ENCODE results near the gene EFCAB8.
"Not testable (repeated sequence)": the region's sequence is repeated elsewhere in the genome, so short reads cannot be mapped to it uniquely, and the experiment has no call there.

Gene EFCAB8

GRCh38 chr20:32957459-32957858 lies 98.7 kb downstream of the EFCAB8 start:
- no peak for DNase-seq

DNA sequence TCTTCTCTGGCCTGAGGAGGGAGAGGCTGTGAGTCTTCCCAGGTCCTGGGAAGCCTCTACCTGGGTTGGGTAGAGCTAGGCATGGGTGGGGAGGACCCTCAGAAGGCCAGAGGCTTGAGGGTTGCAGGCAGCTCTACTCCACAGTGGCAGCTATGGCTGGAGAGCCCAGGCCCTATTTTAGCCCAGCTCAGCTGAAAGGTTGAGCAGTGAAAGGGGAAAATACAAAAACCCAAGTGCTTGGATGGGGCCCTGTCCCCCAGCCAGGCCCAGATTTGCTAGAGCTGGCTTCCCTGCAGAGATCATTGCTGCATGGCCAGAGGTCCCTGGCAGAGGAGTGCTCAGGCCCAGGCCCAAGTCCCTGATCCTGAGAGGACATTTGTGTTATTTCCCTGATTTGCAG lies 99.9 kb downstream of the EFCAB8 start:
- no peak for DNase-seq

DNA sequence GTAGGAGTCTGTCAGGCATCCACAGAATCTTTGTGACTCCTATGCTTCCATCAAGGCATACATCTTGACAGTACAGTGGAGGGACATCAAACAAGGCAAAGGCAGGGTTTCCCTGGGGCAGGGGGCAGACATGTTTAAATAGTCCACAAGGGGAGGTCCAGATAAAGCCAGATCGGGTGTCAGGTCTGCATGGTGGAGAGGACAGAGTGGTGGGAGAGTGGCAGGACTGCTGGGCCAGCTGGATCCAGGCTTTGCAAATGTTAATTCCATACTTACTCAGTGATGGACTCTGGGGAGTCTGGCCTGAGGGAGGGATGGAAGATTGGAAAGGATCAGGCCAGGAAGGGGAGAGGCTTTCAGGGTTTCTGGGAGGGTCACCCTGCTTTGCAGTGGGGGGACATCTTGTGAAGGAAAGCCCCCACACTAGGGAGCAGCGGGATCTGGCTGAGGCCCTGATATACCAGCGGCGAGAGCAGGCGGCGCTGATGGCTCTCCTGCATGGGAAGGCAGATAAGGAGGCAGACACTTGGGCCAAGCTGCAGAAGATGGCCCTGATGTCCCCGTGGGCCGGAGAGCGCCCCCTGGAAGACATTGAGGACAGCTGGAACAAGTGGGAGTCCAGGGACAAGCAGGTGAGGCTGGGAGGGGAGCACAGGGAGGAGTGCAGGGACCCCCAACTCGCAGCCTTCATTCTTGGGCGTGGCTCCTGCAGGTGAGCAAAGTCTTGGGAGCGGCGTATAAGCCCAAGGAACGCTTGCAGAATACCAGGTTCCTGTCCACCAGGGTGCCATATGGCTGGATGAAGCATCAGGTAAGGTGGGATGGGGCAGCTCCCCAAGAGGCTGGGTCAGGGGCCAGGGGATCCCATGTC lies 100.9 kb downstream of the EFCAB8 start:
- no peak for DNase-seq

DNA sequence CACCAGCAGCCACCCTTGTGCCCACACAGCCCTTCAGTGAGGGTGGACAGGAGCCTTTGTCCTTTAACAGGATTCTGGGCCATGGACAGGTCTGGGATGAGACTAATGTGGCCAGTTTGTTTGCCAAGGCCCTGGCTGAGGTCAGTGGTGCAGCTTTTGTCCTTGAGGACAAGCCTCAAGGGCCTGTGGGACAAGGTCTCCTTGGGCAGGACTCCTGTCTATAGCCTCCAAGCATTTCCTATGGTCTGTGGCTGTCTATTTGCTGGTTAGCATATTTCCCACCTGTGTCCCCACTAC lies 101.4 kb downstream of the EFCAB8 start:
- DNase-seq, result no peak

- DNase-seq, result no peak
Observed at GRCh38 chr20:32960849-32961731, 102.4 kb downstream of the EFCAB8 start.

GRCh38 chr20:32962053-32962452 lies 103.3 kb downstream of the EFCAB8 start:
- no peak for DNase-seq

DNA sequence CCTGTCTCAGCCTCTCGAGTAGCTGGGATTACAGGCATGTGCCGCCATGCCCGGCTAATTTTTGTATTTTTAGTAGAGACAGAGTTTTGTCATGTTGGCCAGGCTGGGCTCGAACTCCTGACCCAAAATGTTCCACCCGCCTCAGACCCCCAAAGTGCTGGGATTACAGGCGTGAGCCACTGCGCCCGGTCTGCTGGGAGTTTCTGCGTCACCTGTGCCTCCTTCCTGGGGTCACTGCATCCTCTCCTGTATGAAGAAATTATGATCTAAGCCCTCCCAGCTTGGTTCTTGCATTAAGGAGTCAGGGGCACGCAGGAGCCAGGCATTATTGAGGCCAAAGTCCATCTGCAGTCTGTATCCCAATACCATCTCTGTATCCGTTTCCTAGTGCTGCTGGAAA lies 103.9 kb downstream of the EFCAB8 start:
- not testable (repeated sequence) for DNase-seq

DNA sequence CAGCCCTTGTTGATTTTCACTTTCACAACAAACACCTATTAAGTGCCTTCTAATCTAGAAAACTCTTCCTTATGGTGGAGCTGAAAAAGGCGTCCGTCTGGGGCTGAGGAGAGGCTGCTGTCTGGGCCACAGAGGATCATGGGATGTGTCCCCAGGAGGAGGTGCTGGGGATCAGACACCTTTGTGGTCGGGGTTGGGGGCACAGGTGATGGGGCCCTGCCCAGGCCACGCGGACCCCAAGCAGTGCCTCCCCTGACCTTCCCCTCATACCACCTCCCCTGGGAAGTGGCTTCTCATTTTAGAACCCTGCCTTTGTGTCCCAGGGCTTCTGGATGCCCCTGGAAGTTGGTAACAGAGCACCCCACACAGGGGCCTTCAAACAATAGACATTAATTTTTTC lies 104.5 kb downstream of the EFCAB8 start:
- DNase-seq, result no peak

DNA sequence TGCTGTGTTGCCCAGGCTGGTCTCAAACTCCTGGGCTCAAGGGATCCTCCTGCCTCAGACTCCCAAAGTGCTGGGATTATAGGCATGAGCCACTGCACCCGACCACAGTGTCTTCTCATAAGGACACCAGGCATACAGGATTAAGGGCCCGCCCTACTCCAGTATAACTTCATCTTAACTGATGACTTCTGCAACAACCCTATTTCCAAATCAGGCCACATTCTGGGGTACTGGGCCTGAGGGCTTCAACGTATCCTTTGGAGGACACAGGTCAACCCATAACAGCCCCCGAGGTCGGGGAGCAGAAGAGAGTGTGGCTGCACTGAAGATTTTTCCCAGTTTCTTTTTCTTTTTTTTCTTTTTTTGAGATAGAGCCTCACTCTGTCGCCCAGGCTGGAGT lies 105.9 kb downstream of the EFCAB8 start:
- no peak for DNase-seq

- no peak for DNase-seq
Observed at GRCh38 chr20:32965115-32965514, 106.4 kb downstream of the EFCAB8 start.

GRCh38 chr20:32965581-32966373 lies 107.1 kb downstream of the EFCAB8 start:
- DNase-seq, result no peak

GRCh38 chr20:32966382-32966781 lies 107.7 kb downstream of the EFCAB8 start:
- no peak for DNase-seq

- DNase-seq, result no peak
Observed at GRCh38 chr20:32966881-32967781, 108.4 kb downstream of the EFCAB8 start.

DNA sequence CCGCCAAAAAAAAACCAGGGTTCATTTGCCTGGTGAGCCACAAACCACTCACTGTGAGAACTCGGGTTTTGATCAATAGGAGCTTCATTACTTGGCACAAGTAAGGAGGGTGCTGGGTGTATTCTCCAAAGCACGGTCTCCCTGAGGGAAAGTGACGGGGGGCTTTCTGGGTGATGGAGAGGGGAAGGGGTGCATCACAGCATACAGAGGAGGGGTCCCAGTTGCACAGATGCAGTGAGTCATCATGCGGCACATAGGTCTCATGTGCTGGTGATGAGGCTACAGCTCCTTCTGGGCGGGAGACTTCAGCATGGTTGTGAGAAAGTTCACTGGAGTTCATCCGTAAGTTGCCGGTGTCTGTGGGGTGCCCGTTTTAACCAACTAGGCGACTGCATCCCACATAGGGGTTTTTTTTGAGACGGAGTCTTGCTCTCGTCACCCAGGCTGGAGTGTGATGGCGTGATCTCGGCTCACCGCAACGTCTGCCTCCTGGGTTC lies 109.3 kb downstream of the EFCAB8 start:
- DNase-seq, result no peak

DNA sequence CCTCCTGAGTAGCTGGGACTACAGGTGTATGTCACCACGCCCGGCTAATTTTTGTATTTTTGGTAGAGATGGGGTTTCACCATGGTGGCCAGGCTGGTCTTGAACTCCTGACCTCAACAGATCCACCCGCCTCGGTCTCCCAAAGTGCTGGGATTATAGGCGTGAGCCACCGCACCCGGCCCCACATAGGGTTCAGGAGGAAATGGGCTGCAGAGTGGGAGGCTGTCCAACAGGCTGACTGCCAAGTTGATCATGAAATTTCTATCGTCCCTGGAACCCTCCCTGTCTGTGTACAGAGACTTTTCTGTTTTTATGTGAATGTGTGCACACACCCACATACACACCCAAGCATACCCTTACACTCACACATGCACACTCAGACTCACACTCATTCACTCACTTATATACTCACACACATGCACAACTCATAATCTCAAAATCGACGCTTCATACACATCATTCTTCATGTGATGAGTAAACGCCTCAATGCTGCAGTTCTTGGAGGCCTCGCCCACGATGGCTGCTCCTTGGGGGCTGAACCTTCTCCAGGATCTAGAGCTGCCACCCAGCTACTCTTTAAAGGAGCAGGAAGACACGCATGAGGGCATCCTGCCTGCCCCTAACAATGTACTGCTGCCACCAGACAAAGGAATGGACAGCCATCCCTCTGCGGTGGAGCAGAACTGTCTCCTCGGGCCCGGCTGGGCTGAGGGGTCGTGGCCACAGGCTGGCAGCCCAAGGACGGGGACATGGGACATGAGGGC lies 109.9 kb downstream of the EFCAB8 start:
- DNase-seq, result peak in 1 of 58 donors; percentile 10

DNA sequence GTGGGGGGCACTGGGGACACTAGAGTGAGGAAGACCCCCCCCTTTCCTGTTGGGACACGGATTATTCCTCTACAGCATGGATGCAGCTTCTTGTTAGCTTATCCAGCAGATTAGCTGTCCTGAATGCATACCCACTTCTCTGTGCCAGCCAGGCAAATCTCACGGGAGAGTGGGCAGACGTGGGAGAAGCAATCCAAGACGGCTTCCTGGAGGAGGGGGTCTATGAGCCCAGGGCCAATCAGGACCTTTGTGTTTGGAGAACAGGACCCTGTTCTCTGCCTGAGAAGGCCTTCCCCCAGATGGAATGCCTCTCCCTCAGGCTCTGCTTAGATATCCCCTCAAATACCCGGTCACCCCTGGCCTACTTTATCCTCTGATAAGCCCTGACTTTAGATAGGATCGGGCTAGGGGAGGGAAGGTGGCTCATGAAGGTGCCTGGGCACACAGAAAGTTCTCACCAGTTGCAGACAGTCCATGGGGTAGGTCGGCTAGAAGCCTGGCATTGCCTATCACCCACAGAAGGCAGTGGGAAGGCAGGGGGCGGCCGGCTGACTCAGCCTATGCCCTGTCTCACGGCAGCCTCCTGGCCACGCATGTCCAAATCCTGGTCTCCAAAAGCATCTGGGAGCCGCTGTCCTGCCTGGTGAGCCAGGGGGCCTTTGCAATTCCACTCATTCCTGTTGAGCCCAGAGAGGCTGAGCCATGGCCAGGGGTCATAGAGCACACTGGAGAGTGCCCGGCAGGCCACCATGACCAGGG lies 110.8 kb downstream of the EFCAB8 start:
- no peak for DNase-seq

DNA sequence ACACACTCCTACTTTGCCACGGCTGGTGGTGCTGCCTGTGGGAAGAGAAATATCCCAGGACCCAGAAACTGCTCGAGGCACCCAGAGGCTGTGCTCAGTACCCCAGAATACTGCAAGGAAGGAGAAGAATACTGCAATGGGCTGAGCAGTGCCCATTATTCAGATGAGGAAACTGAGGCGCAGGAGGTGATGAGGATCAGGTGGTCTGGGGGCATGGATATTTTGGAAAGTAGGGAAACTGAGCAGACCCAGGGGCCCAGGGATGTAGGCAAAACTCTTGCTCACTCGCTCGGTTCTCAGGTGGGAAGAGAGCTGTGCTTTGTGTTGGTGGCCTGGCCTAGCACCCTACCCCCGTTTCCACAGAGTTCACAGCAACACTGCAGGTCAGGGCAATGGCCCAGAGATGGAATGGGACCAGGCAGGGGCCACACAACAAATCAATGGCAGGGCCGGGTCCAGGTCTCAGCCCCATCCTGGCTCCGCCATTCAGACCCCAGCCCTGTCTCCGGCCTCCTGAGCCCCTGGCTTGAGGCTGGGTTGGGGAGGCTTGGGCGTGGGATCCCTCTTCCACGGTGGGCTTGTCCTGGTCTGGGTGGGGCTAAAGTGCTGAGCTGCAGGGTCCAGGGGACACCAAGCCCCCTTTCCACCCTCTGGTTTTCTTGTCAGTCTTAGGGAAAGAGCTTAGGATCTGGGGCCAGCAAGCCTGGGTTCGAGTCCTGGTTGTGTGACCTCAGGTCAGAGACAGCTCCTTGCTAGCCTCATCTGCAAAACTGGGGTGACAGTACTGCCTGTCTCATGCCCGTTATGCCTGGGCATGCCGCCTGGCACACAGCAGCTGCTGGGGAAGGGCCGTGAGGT lies 111.6 kb downstream of the EFCAB8 start:
- no peak for DNase-seq

GRCh38 chr20:32970973-32971300 lies 112.2 kb downstream of the EFCAB8 start:
- DNase-seq, result no peak

Data from anterior cingulate cortex (tissue), 58 donors.